A549 (cell line): ENCODE results near the gene P2RX6.

ENCODE experiments used
- CTCF ChIP-seq: fragments of >200 bp; sonication (Bioruptor Twin); formaldehyde crosslinking; IDR thresholded peaks from 3 replicates; pipeline ENCODE4 v1.5.1; 2016
- JUN ChIP-seq, 2 experiments: fragments of >200 bp; sonication (Bioruptor Twin); formaldehyde crosslinking; IDR thresholded peaks; 2 replicates in 1 of 2; 3 replicates in 1 of 2; pipeline ENCODE4 v1.6.1; 2016 to 2017
- KDM5A ChIP-seq: fragments of 200-600 bp; sonication (generic); IDR thresholded peaks from 2 replicates; pipeline ENCODE4 v1.6.1; 2016; ENCODE audit warnings: antibody characterized with exemption, mild to moderate bottlenecking
- PHF8 ChIP-seq: fragments of 200-600 bp; sonication (generic); IDR thresholded peaks from 2 replicates; pipeline ENCODE4 v1.6.1; 2016; ENCODE audit warnings: low read depth, mild to moderate bottlenecking, antibody characterized with exemption, moderate library complexity, borderline replicate concordance
- POLR2A ChIP-seq: IDR thresholded peaks from 2 replicates; pipeline ENCODE4 v1.6.1; 2012; ENCODE audit warnings: mild to moderate bottlenecking, low read length
- REST ChIP-seq: fragments of 200-600 bp; sonication (generic); IDR thresholded peaks from 2 replicates; pipeline ENCODE4 v1.6.1; 2016; ENCODE audit warnings: antibody characterized with exemption, mild to moderate bottlenecking, moderate library complexity
- SMC3 ChIP-seq: fragments of >200 bp; sonication (Bioruptor Twin); formaldehyde crosslinking; IDR thresholded peaks from 3 replicates; pipeline ENCODE4 v1.6.1; 2018; ENCODE audit warnings: inconsistent platforms
- USF2 ChIP-seq: fragments of 450-650 bp; IDR thresholded peaks from 2 replicates; pipeline ENCODE4 v1.6.1; 2014; ENCODE audit warnings: antibody characterized with exemption

GRCh38 chr22:21052715-21053459, 37.9 kb downstream of the P2RX6 start:
- TF ChIP-seq PHF8, result no peak
- no peak for TF ChIP-seq CTCF
- no peak for TF ChIP-seq KDM5A
- no peak for TF ChIP-seq POLR2A
- no peak for TF ChIP-seq REST
- no peak for TF ChIP-seq JUN (IDR thresholded peaks at IDR 0.05)
- no peak for TF ChIP-seq USF2
- TF ChIP-seq SMC3, result no peak
